IgD-negative memory B cell (primary cell): ENCODE results near the gene SLC6A3. TPM values are rescaled to one million over a fixed set of nuclear protein-coding genes. Genes with fewer than 3 reads are reported as not detected.

Experiments
- H3K27ac Mint-ChIP-seq, 3 donors: one replicate each; pipeline ENCODE4 v1.8.0; 2020 to 2022; ENCODE audit warnings: mild to moderate bottlenecking in 3 of 3, mixed read lengths in 3 of 3, moderate library complexity in 1 of 3
- H3K27me3 Mint-ChIP-seq: one replicate; pipeline ENCODE4 v1.8.0; 2021; ENCODE audit warnings: mixed read lengths
- H3K36me3 Mint-ChIP-seq: one replicate; pipeline ENCODE4 v1.8.0; 2020; ENCODE audit warnings: mild to moderate bottlenecking, mixed read lengths
- H3K4me1 Mint-ChIP-seq, 3 donors: one replicate each; pipeline ENCODE4 v1.8.0; 2020 to 2022; ENCODE audit warnings: mixed read lengths in 3 of 3, mild to moderate bottlenecking in 1 of 3
- H3K4me3 Mint-ChIP-seq, 4 donors: one replicate each; pipeline ENCODE4 v1.8.0; 2020 to 2022; ENCODE audit warnings: mild to moderate bottlenecking in 4 of 4, mixed read lengths in 4 of 4, moderate library complexity in 3 of 4
- H3K9me3 Mint-ChIP-seq, 3 donors: one replicate each; pipeline ENCODE4 v1.8.0; 2020 to 2021; ENCODE audit warnings: mixed read lengths in 3 of 3, mild to moderate bottlenecking in 1 of 3
- polyA plus RNA-seq: library from polyadenylated mRNA; unstranded; fragments of 300-500 nt; fragmentation: Illumina TruSeq; gene quantifications from one replicate; pipeline ENCODE4 v1.2.3, GENCODE V29; 2021

SLC6A3 gene
- polyA plus RNA-seq, 1 donor from 2014 or later, result not detected

DNA sequence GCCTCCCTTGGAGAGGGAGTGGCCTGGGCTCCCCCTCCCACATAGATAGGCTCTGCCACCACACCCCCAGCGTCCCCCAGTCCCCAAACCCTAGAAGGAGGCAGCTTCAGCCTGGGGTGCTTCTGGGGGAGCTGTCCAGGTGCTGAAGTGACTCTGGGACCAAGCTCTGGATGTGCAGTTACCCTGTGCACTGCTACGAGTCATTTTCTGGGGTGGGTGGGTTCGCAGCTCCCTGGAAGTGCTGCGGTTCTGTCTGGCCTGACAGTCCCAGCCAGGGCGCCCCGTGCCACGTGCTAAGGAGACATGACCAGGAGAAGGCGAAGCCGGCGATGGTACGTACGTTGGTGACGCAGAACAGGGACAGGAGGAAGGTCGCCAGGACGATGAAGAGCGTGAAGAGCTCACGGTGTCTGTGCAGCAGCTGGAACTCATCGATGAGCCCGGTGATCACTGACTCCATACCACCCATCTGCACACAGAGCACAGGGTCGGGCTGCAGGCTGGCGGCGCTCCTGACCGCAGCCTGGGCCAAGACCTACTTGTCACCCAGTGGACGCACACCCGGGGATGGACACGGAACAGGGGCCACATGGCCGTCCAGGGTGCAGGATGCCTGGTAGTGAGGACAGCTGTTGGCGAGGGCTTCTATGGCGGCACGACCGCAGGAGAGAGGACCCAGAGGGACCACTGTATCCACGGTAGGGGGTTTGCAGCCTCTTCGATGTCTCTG, 35.7 kb downstream of the SLC6A3 start:
- Mint-ChIP-seq H3K4me3 (no peak overlapping the region), H3K4me1 (peaks cover 0 to 1% (median 1%) of the 10 kb centered on the region in 3 donors), H3K27me3 (peaks cover 21% of the 10 kb centered on the region), H3K27ac (no peak overlapping the region), H3K9me3 (no peaks in the 10 kb centered on the region), H3K36me3 (no peaks in the 10 kb centered on the region)

- Mint-ChIP-seq H3K9me3 (no peaks in the 10 kb centered on the region), H3K27me3 (peaks cover 23% of the 10 kb centered on the region)
These were observed 38.3 kb downstream of the SLC6A3 start for GRCh38 chr5:1406681-1407640.

DNA sequence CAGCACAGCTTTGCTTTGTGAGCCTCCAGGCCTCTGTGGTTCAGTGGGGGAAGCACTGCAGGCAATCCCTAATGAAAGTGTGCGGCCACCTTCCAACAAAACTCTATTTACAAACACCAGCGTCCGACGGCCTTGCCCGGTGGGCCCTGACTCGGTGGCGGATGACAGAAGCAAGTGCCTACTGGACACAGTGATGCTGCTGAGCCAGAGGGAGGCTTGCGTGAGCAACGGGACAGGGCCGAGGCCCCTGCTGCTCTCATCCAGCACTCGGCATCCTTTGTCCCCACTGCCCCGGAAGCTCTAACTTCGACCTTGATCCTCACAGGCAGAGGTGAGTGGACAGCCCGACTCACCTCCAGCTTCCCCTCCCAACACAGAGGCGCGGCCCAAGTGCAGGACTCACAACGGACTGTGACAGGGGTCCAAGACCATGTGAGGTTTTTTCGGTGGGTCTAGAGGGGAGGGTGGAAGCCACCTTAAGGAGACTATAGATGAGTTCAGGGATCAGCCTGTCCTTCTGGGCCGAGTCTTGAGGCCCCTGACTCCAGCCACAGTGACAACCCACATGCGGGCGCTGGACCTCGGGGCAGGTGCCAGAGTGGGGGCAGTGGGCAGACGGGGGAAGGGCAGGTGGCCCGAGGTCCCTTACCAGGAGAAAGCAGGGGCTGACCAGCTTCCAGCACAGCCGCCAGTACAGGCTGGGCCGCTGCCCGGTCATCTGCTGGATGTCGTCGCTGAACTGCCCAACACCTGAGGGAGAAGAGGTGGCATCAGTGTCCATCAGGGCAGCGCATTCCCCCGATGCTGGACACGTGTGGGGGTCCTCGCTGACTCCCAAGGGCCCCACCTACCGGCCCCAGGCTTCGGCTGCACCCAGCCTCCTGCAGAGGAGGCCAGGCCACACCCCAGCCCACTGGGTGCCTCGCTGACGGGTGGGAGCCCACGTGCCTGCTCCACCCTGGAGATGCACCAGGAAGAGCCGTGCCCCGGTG, 39.4 kb downstream of the SLC6A3 start:
- Mint-ChIP-seq H3K27ac (peak overlapping the region in 2 of 3 donors; percentile 59 to 74), H3K4me1 (no peaks in the 10 kb centered on the region), H3K9me3 (no peaks in the 10 kb centered on the region), H3K4me3 (no peak overlapping the region), H3K27me3 (peaks cover 24% of the 10 kb centered on the region), H3K36me3 (no peaks in the 10 kb centered on the region)

More at GRCh38 chr5:1406681-1407640, 38.3 kb downstream of the SLC6A3 start:
- Mint-ChIP-seq H3K27ac (no peak overlapping the region), H3K4me1 (no peaks in the 10 kb centered on the region), H3K4me3 (no peak overlapping the region), H3K36me3 (no peaks in the 10 kb centered on the region)

GRCh38 chr5:1405121-1405520, 40.1 kb downstream of the SLC6A3 start:
- H3K27ac Mint-ChIP-seq, result peak overlapping the region in 1 of 3 donors; percentile 59
- no peaks in the 10 kb centered on the region for H3K9me3 Mint-ChIP-seq
- no peaks in the 10 kb centered on the region for H3K4me1 Mint-ChIP-seq
- no peaks in the 10 kb centered on the region for H3K36me3 Mint-ChIP-seq
- peaks cover 26% of the 10 kb centered on the region for H3K27me3 Mint-ChIP-seq
- H3K4me3 Mint-ChIP-seq, result no peak overlapping the region

DNA sequence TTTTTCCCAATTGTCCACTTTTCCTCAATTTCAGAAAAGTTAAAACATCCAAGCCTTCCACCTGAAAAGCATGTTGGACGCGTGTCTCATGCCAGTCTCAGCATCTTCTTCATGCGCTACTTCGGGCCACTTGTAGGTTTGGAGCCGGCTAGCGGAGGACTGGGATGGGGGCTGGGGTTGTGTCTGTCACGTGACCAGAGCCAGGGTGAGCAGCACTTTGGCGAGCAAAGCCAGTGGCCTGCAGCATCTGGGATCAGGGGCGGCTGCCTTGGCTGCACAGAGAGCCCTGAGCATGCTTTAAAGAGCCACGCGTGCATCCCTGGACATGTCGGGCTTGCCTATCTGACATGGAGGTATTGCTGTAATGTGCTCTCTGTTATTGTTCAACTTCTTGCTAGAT, 41.2 kb downstream of the SLC6A3 start:
- Mint-ChIP-seq H3K4me1 (no peaks in the 10 kb centered on the region), H3K27me3 (peaks cover 24% of the 10 kb centered on the region)

GRCh38 chr5:1402611-1403255, 42.5 kb downstream of the SLC6A3 start:
- Mint-ChIP-seq H3K27me3 (peaks cover 20% of the 10 kb centered on the region), H3K4me3 (no peak overlapping the region), H3K9me3 (peaks cover 0 to 3% (median 0%) of the 10 kb centered on the region in 3 donors), H3K4me1 (no peaks in the 10 kb centered on the region), H3K36me3 (peaks cover 2% of the 10 kb centered on the region), H3K27ac (no peak overlapping the region)

More for the DNA sequence above, 41.2 kb downstream of the SLC6A3 start:
- peaks cover 2% of the 10 kb centered on the region for H3K36me3 Mint-ChIP-seq
- H3K27ac Mint-ChIP-seq, result no peak overlapping the region
- H3K9me3 Mint-ChIP-seq, result peaks cover 0 to 2% (median 0%) of the 10 kb centered on the region in 3 donors
- no peak overlapping the region for H3K4me3 Mint-ChIP-seq

DNA sequence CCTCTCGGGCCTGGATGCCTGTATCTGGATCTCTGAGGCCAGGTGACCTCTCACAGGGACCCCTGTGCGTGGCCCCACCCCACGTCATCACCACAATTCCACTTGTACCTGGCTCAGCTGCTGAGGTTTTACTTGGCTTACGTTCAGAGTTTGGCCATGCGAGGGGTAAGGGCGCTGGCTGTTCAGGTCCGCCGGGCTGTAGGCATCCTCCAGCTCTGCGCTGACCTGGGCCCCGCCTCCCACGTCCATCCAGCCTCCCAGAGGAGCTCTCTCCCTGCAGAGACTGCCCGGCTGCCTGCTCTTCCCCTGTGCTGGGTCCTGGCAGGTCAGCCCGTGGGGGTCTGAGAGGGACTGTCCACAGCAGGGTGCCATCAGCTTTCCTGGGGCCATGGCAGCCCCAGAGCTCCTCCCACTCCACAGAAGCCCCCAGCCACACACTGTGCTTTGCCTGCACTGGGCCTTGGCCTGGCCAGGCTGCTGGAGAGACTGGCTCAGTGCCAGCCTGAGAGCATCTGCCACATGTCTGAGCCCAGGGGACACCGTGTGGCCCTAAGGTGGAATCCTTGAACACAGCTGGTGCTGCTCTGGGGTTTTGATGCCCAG, 43.6 kb downstream of the SLC6A3 start:
- Mint-ChIP-seq H3K9me3 (peaks cover 0 to 3% (median 0%) of the 10 kb centered on the region in 3 donors), H3K4me1 (no peaks in the 10 kb centered on the region), H3K4me3 (no peak overlapping the region), H3K36me3 (peaks cover 2% of the 10 kb centered on the region), H3K27me3 (peaks cover 20% of the 10 kb centered on the region), H3K27ac (no peak overlapping the region)

GRCh38 chr5:1400936-1401335, 44.3 kb downstream of the SLC6A3 start:
- H3K4me3 Mint-ChIP-seq, result no peak overlapping the region
- peaks cover 2% of the 10 kb centered on the region for H3K36me3 Mint-ChIP-seq
- no peak overlapping the region for H3K27ac Mint-ChIP-seq
- H3K9me3 Mint-ChIP-seq, result peaks cover 0 to 3% (median 0%) of the 10 kb centered on the region in 3 donors
- peaks cover 17% of the 10 kb centered on the region for H3K27me3 Mint-ChIP-seq
- no peaks in the 10 kb centered on the region for H3K4me1 Mint-ChIP-seq

DNA sequence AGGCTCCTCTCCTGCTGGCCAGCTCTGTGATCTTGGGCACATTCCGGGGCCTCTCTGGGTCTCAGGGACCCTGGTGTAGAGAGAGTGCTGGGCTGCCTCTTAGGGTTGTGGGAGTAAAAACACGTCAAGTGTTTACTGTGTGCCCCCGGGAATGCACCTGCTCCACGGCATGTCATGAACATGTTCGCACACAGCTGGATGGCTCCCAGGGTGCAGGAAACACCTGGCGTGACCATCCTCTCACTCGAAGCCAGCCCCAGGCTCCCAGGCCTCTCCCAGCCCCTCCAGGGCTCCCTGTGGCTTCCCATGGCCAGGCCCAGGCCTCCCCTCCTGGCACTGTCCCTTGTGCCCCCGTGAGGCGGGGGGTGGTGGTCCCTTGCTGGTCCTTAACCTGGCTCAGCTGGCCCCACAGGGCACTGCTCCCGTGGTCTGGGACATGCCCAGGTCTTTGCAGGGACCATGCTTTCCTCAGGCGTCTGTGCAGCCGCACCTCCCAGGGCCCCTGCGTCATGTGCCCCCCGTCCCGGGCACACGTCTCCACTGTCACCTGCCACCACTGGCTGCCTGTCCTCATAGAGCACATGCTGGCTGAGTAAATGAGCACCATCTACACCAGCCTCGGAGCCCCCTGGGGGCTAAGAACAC, 44.9 kb downstream of the SLC6A3 start:
- peaks cover 0 to 3% (median 0%) of the 10 kb centered on the region in 3 donors for H3K9me3 Mint-ChIP-seq
- peaks cover 17% of the 10 kb centered on the region for H3K27me3 Mint-ChIP-seq
- H3K27ac Mint-ChIP-seq, result no peak overlapping the region
- no peaks in the 10 kb centered on the region for H3K4me1 Mint-ChIP-seq
- H3K36me3 Mint-ChIP-seq, result peaks cover 2% of the 10 kb centered on the region
- no peak overlapping the region for H3K4me3 Mint-ChIP-seq

DNA sequence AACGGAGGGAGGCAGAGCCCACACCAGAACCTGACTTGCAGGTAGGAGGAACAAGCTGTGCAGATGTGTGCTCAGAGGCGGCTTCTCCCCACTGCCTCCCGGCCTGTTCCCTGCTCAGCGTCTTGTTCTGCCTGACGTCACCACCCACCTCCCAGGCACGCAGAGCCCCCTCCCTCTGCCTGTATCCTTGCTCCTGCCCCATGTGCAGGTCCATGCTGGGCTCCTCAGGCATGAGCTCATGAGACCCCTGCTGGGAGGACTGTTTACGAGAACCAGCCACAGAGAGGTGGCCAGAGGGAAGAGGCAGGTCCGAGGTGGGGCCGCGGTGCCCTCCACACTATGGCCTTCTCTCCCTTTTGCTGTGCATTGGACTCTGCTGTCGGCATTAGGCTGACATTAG, 45.5 kb downstream of the SLC6A3 start:
- Mint-ChIP-seq H3K4me3 (peak overlapping the region in 1 of 4 donors; percentile 73), H3K27ac (no peak overlapping the region), H3K27me3 (peaks cover 22% of the 10 kb centered on the region), H3K9me3 (peaks cover 0 to 3% (median 0%) of the 10 kb centered on the region in 3 donors), H3K4me1 (no peaks in the 10 kb centered on the region), H3K36me3 (peaks cover 2% of the 10 kb centered on the region)

- Mint-ChIP-seq H3K9me3 (peaks cover 0 to 3% (median 0%) of the 10 kb centered on the region in 3 donors), H3K36me3 (peaks cover 2% of the 10 kb centered on the region), H3K4me1 (no peaks in the 10 kb centered on the region), H3K4me3 (peak overlapping the region in 1 of 4 donors; percentile 22), H3K27me3 (peaks cover 31% of the 10 kb centered on the region), H3K27ac (no peak overlapping the region)
These were observed 48.9 kb downstream of the SLC6A3 start for GRCh38 chr5:1396293-1396816.

GRCh38 chr5:1394881-1395860, 50.1 kb downstream of the SLC6A3 start:
- no peak overlapping the region for H3K4me3 Mint-ChIP-seq
- H3K27me3 Mint-ChIP-seq, result peaks cover 26% of the 10 kb centered on the region
- peaks cover 0 to 3% (median 0%) of the 10 kb centered on the region in 3 donors for H3K9me3 Mint-ChIP-seq
- peak overlapping the region in 1 of 3 donors; percentile 64 for H3K27ac Mint-ChIP-seq
- peaks cover 2% of the 10 kb centered on the region for H3K36me3 Mint-ChIP-seq
- H3K4me1 Mint-ChIP-seq, result no peaks in the 10 kb centered on the region
